GM19035 (cell line): ENCODE results near the gene DVL3.
"Not testable (repeated sequence)": the region's sequence is repeated elsewhere in the genome, so short reads cannot be mapped to it uniquely, and the experiment has no call there.

Source experiments
- ATAC-seq: cut with Tn5 transposase; IDR thresholded peaks from one replicate; pipeline ENCODE4 v1.9.1; 2021; ENCODE audit not compliant: unreplicated experiment

Gene DVL3

DNA sequence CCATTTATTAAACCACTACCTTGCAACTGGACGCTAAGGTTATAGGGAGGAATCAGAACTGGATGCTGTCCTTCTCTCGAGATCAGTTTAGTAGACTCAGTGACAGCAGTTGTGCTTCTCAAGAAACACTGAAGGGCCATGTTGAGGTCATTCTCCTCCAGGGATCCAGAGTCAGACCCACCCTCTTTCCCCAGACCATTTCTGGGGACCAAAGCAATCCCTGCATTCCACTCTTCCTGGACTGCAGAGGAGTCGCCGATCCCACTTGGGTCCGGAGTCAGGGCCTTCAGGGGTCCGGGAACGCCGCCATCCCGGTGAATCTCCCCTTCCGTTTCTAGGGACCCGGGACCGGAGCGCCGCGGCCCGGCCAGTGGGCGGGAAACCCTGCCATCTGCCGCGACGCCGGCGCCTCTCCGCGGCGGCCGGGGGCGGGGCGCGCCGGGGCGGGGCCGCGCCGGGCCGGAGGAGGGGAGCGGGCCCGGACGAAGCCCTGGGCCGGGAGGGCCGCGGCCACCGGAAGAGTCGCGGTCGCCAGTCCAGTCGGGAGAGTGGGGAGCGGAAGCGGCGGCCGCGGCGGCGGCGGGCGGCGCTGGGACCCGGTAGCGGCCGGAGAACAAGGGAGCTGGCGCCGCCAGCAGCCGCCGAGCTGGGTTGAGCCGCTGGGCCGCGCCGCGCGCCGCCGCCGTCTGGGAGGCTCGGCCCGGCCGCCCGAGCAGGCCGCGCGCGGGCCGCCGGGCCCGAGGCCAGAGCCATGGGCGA is at the start of gene DVL3:
DVL3 (plus strand) TSS at position 493 of the 759 bp plus-strand sequence; CDS start at position 752, 259 bp downstream.
- peak; percentile 87 for ATAC-seq

DNA sequence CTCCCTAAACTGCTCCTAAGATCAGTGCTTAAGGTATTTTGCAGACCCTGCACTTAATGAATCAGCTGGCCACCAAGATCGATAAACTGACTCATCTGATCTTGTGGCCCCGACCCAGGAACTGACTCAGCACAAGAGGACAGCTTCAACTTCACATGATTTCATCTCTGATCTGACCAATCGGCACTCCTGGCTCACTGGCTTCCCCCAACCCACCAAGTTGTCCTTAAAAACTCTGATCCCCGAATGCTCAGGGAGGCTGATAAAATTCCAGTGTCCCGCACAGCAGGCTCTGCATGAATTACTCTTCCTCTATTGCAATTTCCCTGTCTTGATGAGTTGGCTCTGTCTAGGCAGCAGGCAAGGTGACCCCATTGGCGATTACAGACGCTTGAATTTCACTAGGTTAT is 44.9 kb upstream of the DVL3 start:
- ATAC-seq: no peak

DNA sequence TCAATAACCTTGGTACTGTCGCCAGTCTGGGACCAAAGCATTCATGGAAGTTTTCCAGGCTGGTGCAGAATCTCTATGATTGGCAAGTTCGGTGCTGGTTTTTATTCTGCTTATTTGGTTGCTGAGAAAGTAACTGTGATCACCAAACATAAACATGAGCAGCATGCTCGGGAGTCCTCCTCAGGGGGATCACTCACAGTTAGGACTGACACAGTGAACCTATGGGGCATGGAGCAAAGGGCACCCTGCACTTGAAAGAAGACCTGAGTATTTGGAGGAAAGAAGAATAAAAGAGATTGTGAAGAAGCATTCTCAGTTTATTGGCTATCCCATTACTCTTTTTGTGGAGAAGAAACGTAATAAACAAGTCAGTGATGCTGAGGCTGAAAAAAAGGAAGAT is 39.2 kb upstream of the DVL3 start:
- no peak for ATAC-seq

DNA sequence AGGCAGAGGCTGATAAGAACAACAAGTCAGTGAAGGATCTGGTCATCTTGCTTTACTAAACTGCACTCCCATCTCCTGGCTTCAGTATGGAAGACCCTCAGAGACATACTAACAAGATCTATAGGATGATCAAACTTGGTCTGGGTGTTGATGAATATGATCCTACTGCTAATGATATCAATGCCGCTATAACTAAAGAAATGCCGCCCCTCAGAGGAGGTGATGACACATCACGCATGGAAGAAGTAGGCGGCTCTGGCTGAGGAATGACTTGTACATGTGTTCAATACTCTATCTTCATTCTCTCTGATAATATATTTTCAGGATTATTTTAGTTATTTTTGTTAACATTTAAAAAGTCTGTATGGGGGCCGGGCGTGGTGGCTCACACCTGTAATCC is 37.5 kb upstream of the DVL3 start:
- ATAC-seq: no peak

DNA sequence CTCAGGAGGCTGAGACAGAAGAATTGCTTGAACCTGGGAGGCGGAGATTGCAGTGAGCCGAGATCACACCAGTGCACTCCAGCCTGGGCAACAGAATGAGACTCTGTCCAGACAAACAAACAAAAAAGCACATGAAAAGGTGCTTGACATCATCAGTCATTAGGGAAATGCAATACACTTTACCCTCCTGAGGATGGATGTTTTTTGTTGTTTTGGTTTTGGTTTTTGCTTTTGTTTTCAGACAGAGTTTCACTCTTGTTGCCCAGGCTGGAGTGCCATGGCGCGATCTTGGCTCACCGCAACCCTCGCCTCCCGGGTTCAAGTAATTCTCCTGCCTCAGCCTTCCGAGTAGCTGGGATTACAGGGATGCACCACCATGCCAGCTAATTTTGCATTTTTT is 34.1 kb upstream of the DVL3 start:
- not testable (repeated sequence) for ATAC-seq

DNA sequence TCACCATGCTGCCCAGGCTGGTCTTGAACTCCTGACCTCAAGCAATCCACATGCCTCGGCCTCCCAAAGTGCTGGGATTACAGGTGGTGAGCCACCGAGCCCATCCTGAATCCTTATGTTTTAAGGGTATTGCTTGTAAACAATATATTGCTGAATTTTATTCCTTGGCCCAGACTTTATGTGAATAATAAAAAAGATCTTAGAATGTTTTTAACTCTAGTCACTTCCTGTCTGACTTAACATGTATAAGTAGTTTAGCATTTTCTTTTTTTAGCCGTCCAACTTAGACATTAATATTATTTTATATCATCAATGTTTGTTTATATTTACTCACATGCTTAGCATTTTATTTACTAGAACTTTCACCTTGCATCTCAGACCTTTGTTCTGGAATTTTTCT is 29.2 kb upstream of the DVL3 start:
- ATAC-seq: no peak

DNA sequence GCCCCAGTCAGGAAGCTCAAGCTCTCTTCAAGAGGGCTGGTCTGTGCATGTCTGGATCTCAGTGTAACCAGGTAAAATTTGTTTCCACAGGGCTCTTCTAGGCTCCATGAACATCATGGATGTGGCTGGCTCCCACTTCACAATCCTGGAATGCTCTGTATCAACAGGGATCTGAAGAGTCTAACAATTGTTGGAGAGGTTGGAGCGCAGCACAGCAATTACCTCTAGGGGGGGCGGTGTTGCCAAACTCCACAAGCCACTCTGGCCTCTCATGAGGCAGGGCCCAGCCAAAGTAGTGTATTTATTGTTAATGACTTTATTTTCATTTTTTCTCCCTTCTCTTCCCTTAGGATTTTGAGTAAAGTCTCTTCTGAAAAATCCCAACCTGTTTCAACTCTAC is 26.2 kb upstream of the DVL3 start:
- no peak for ATAC-seq

DNA sequence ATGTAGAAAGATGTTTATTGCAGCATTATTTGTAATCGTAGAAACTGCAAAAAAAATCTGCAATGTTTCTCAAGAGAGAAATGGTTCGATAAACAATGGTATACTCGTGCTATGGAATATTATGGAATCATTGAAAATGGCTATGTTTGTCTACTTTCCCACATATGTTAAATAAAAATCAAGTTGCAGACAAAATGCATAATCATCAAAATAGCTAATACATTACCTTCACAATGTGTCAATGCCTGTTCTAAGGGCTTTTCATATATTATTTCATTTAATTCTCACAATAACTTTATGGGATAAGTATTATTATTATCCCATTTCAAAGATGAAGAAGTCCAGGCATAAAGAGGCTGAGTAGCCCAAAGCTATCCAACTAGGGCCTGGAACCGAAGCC is 22.2 kb upstream of the DVL3 start:
- no peak for ATAC-seq

DNA sequence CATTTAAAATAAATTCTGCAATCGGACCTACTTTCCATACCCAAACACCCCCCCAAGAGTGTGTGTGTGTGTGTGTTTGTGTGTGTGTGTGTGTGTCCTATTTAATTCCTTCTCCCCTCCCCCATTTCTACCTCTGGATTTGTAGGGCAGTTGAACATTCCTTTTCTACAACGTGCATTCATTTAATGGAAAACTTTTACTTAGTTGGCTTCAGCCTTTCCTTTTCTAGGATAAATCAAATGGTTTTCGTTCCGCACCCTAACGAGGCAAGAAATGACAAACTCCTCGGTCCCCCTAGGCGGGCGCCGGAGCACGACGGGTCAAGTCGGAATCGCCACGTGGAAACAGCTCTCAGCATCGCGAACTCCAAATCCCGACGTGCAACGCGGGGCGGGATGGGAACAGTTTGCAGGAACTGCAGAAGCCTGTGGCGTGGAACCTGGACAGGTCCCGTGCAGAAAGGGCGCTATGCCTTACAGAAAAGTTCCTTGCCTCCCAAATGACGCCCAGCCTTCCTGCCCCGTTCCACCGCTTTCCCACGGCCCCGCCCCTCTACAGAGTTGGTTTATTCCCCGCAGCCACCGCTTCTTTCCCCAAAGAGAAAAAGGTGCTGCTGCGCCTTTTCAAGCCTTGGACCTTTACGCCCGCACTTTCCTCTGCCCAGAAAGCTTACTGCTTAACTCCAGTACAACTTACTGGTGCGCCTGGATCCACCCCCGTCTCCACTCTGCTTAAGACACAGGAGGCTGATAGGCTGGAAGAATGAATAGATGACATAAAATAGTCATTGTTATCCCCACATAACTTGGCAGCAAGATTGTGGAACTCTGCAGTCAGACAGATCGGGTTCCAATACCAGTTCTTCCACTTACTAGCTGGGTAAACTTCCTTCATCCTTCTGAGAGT is 21.1 kb upstream of the DVL3 start:
- peak; percentile 19 for ATAC-seq

DNA sequence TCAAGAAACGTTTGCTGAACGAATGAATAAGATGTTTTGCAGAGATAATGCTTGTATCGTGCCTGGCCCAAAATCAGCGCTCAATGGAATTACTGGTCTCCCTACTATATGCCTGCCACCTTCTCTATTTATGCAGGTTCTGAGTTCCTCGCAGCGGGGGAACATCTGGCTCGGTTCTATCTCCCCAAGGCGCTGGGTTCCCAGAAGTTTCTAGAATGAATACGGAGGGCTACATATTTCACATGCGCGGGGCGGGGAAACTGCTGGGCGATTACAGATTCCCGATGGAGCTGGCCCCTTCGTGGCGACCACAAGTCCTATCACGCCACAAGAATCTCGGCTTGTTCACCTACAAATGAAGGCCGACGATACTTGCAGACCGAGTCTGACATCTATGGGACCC is 20.4 kb upstream of the DVL3 start:
- no peak for ATAC-seq

DNA sequence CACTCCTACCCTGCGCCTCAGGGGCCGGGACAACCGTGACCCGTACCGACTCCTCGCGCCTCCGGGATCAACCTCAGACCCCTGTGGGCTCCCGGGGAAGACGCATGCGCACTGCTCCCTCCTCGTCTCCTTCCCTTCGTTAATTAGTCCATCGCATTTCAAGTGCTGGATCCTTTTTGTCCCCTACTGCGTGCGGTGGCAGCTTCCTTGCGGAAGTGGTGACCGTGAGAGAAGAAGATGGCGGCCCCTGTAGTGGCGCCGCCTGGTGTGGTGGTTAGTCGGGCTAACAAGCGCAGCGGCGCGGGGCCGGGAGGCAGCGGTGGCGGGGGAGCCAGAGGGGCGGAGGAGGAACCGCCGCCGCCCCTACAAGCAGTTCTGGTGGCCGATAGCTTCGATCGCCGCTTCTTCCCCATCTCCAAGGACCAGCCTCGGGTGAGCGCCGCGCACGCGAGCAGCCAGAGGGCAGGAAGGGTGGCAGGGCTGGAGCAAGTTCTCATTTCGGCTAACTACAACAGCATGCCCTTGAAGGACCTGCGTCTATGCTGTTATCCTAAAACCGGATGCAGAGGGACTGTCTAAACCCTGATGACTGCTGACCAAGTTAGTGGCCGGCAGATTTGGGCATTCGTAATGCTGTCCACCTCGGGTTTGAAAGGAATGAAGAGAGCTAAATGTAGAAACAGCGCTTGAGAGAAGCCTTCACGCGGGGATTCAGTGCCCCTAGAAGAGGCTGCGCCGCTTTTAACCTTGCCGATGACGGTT is 19.8 kb upstream of the DVL3 start, which contains the start of gene EIF2B5:
EIF2B5 (plus strand) TSS at position 210 of the 762 bp plus-strand sequence; CDS start at position 238, 28 bp downstream.
- peak; percentile 86 for ATAC-seq

DNA sequence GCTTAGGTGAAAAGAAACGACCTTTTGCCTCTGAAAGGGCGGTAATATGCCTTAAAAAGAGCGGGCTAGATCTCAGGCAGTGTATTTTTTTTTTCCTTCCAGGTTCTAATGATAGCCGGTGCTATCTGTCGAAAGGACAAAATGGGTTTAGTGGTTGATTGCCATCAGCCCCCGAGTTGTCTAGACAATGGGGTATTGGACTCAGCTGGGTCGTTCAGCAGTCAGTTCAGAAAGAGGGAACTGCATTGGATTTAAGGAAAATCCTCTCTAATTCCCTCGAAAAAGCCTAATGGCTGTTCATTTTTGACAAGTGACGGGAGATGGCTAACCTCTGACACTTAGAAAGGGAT is 19.3 kb upstream of the DVL3 start:
- no peak for ATAC-seq

DNA sequence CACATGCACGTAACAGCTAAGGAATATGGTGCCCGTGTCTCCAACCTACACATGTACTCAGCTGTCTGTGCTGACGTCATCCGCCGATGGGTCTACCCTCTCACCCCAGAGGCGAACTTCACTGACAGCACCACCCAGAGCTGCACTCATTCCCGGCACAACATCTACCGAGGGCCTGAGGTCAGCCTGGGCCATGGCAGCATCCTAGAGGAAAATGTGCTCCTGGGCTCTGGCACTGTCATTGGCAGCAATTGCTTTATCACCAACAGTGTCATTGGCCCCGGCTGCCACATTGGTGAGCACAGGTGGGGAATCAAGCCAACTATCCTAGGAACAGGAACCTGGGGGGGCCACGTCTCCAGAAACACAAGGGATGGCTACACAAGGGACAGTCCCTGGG is 14.7 kb upstream of the DVL3 start:
- no peak for ATAC-seq

DNA sequence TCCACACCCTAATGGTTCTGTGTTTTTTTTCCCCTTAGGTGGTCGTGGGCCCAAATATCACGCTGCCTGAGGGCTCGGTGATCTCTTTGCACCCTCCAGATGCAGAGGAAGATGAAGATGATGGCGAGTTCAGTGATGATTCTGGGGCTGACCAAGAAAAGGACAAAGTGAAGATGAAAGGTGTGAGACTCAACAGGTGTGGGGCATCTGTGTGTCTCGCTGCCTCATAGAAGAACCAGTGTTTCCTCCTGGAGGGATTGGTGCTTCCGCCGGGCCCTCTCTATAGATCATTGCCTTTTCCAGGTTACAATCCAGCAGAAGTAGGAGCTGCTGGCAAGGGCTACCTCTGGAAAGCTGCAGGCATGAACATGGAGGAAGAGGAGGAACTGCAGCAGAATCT is 13.0 kb upstream of the DVL3 start:
- ATAC-seq: no peak

DNA sequence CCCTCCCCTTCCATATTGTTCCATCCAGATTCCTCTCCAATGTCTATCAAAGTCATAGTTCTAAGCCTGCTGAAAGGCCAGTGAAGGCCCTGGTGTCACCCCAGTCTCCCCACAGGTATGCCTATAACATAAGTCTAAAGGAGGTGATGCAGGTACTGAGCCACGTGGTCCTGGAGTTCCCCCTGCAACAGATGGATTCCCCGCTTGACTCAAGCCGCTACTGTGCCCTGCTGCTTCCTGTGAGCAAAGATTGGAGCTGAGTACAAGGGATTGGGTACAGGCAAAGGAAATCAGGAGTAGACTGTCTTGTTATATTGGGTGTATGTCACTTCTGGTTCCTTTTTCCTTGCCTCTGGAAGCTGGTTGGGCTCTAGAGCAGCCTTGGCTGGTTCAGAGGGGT is 11.8 kb upstream of the DVL3 start:
- no peak for ATAC-seq

DNA sequence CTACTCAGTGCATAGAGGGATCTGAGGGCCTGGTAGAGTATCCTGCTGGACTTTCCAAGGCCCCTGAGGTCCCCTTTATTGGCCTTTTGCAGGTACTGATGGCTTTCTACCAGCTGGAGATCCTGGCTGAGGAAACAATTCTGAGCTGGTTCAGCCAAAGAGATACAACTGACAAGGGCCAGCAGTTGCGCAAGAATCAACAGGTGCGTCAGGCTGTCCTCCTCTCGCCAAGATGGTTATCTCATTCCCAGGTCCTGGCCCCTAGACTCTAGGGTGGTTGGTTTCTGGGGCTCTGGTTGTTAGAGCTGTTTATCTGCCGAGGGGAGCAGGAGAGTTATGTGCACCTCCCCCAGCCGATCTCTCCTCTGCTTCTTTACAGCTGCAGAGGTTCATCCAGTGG is 10.7 kb upstream of the DVL3 start:
- no peak for ATAC-seq

DNA sequence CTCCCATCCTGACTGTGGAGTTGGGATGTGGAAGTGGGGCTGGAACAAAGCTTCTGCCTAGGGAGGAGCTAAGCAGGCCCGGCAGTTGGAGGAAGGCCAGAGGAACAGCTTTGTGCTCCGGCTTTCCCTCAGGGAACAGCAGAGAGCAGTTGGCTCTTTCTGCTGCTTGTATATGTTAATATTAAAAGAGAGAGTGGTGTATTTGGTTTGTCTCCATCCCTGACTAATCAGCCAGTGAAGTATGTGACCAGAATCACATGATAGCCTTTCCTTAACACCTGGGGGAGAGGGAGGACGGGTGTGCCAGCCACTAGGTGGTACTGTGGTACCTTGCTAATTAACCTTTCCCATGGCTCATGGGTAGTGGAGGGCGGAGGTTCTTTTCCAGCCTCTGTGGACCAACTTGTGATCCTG is 10.1 kb upstream of the DVL3 start:
- no peak for ATAC-seq

DNA sequence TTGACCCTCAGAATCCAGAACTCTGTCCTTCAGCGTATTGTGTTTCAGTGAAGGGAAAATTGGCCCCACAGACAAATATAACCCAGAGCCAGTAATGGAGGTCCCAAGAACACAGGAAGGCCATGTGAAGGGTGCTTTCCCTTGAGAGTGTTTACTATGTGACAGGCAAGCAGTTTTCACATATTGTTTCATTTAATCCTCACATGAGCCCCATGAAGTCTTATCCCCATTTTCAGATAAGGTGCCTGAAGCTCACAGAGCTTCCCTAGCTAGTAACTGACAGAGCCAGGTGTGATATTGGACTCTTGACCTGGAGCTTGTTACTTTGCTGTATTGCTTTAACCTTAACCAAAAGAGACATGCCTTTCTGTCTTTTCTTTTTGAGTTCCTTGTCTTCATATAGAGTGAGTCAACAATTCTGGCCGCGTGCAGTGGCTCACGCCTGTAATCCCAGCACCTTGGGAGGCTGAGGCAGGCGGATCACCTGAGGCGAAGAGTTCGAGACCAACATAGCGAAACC is 9.4 kb upstream of the DVL3 start:
- ATAC-seq: no peak

DNA sequence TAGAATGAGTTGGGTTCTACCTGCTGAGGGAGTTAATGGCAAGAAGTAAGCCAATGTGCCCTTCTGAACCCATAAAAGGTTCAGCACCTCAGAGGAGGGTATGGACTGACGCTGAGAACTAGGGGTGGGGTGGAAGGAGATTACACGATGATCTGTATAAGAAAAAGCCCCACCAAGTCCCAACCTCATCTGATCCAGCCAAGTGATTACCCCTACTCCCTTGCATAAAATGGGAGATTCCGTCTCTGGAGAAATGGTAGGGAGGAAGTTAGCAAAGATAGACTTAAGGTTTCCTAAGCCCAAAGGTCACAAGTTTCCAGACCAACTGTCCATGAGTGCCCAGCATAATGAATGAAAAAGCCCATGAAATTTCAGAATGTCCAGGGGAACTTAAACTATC is 7.1 kb upstream of the DVL3 start:
- ATAC-seq: no peak

DNA sequence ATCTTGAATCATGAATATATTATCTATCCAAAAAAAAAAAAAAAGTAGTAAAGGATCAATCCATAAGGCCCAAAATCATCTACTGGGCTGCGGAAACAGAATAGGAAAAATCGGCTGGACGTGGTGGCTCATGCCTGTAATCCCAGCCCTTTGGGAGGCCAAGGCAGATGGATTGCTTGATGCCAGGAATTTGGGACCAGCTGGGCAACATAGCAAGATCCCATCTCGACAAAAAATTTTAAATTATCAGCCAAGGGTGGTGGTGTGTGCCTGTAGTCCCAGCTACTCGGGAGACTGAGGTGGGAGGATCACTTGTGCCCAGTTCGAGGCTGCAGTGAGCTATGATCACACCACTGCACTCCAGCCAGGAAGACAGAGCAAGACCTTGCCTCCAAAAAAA is 6.1 kb upstream of the DVL3 start:
- ATAC-seq: no peak

DNA sequence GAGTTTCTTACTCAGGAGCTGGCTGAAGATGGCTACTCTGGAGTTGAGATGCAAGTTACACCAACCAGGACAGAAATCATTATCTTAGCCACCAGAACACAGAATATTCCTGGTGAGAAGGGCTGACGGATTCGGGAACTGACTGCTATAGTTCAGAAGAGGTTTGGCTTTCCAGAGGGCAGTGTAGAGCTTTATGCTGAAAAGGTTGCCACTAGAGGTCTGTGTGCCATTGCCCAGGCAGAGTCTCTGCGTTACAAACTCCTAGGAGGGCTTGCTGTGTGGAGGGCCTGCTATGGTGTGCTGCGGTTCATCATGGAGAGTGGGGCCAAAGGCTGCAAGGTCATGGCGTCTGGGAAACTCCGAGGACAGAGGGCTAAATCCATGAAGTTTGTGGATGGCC is 5.4 kb upstream of the DVL3 start:
- not testable (repeated sequence) for ATAC-seq
